HCT116 (cell line): ENCODE results near the gene TIPRL. TPM values are rescaled to one million over a fixed set of nuclear protein-coding genes. Genes with fewer than 3 reads are reported as not detected.

Experiments used
- ATAC-seq: fragments of 200-7000 bp; cut with Tn5 transposase; 2 replicates; pipeline ENCODE4 v1.9.1; 2020; ENCODE audit warnings: mild to moderate bottlenecking, moderate library complexity
- BruUV-seq: library from RNA; stranded (reverse); fragments of 400-500 nt; replicated peaks from 2 replicates; lab custom pipeline; 2021; lab: Mats Ljungman, UMichigan
- CTCF ChIA-PET: fragments of 300-600 bp; sonication (Branson Sonifier 250); formaldehyde crosslinking; loops from one replicate; lab custom pipeline; 2021; ENCODE audit warnings: antibody characterized with exemption; lab: Charles Lee
- POLR2A ChIA-PET: fragments of 300-600, 350-600 bp; sonication (Branson Sonifier 250); formaldehyde crosslinking; loops from one replicate; lab custom pipeline; 2021; ENCODE audit warnings: antibody characterized with exemption; lab: Charles Lee
- RAD21 ChIA-PET, 2 experiments: fragments of 300-600 bp; sonication (Branson Sonifier 250); formaldehyde crosslinking; loops; one replicate each; lab custom pipeline; 2023; ENCODE audit warnings: low total read pairs in 2 of 2; ENCODE audit not compliant: uncharacterized antibody in 2 of 2, unreplicated experiment in 2 of 2, low non-redundant PET in 1 of 2; lab: Charles Lee
- DNase-seq: peaks from one replicate; pipeline ENCODE4 v3.0.0-alpha.2; 2010; ENCODE audit warnings: low read depth, low spot score
- H2AFZ ChIP-seq: fragments of 200-600 bp; shearing (Covaris generic), sonication (generic); 2 replicates; pipeline ENCODE4 v1.6.1; 2017; ENCODE audit warnings: low read depth, mixed run types, mixed read lengths, antibody characterized with exemption, low read length; ENCODE audit not compliant: poor library complexity, severe bottlenecking
- H3K27ac ChIP-seq: 2 replicates; pipeline ENCODE4 v1.5.1; 2012; ENCODE audit warnings: low read depth, low read length
- H3K27me3 ChIP-seq: fragments of 200-600 bp; sonication (generic); 2 replicates; pipeline ENCODE4 v1.6.1; 2016; ENCODE audit warnings: mixed run types, low read length, mixed read lengths; ENCODE audit not compliant: insufficient read depth
- H3K36me3 ChIP-seq, 2 experiments: fragments of 200-500 bp in 1 of 2; fragments of 200-600 bp in 1 of 2; sonication (Bioruptor generic) in 1 of 2; sonication (generic) in 1 of 2; 2 replicates each; pipeline versions ENCODE4 v1.5.1 to v1.6.1; 2014 to 2016; ENCODE audit warnings: low read length in 2 of 2, inconsistent platforms in 1 of 2, mixed read lengths in 1 of 2, mixed run types in 1 of 2; ENCODE audit not compliant: insufficient read depth in 2 of 2, control insufficient read depth in 1 of 2
- H3K4me1 ChIP-seq, 2 experiments: fragments of 200-600 bp in 1 of 2; sonication (generic) in 1 of 2; 2 replicates each; pipeline versions ENCODE4 v1.5.1 to v1.6.1; 2012 to 2017; ENCODE audit warnings: low read length in 2 of 2, inconsistent platforms in 1 of 2, mild to moderate bottlenecking in 1 of 2, mixed read lengths in 1 of 2, mixed run types in 1 of 2, moderate library complexity in 1 of 2; ENCODE audit not compliant: insufficient read depth in 2 of 2, control insufficient read depth in 1 of 2
- H3K4me2 ChIP-seq: fragments of 200-600 bp; sonication (generic); 2 replicates; pipeline ENCODE4 v1.6.1; 2017; ENCODE audit warnings: mixed run types, low read length, mixed read lengths
- H3K4me3 ChIP-seq, 2 experiments: fragments of 200-600 bp in 1 of 2; sonication (generic) in 1 of 2; replicated peaks in 1 of 2; 2 replicates each; pipeline ENCODE4 v1.5.1; 2011 to 2016; ENCODE audit warnings: low read length in 2 of 2, control low read depth in 1 of 2, low read depth in 1 of 2, mild to moderate bottlenecking in 1 of 2, mixed read lengths in 1 of 2, mixed run types in 1 of 2
- H3K79me2 ChIP-seq: fragments of 200-600 bp; sonication (generic); 2 replicates; pipeline ENCODE4 v1.6.1; 2017; ENCODE audit warnings: mild to moderate bottlenecking, mixed run types, low read length, moderate library complexity, mixed read lengths; ENCODE audit not compliant: insufficient read depth
- H3K9ac ChIP-seq: fragments of 200-600 bp; sonication (generic); 2 replicates; pipeline ENCODE4 v1.6.1; 2016; ENCODE audit warnings: low read length, mixed read lengths
- H3K9me2 ChIP-seq: fragments of 200-600 bp; sonication (generic), shearing (Covaris generic); 2 replicates; pipeline ENCODE4 v1.6.1; 2017; ENCODE audit warnings: mixed run types, mild to moderate bottlenecking, moderate library complexity; ENCODE audit not compliant: insufficient read depth
- H3K9me3 ChIP-seq, 2 experiments: fragments of 200-500 bp in 1 of 2; fragments of 200-600 bp in 1 of 2; sonication (Bioruptor generic) in 1 of 2; sonication (generic) in 1 of 2; 2 replicates each; pipeline ENCODE4 v1.6.1; 2014 to 2017; ENCODE audit warnings: low read length in 2 of 2, mixed read lengths in 2 of 2, inconsistent platforms in 1 of 2, low read depth in 1 of 2, mild to moderate bottlenecking in 1 of 2, mixed run types in 1 of 2, moderate library complexity in 1 of 2; ENCODE audit not compliant: control insufficient read depth in 1 of 2, insufficient read depth in 1 of 2
- H4K20me1 ChIP-seq: fragments of 200-600 bp; sonication (generic), shearing (Covaris generic); 2 replicates; pipeline ENCODE4 v1.6.1; 2017; ENCODE audit warnings: mixed run types, mild to moderate bottlenecking, moderate library complexity; ENCODE audit not compliant: insufficient read depth
- CBX3 ChIP-seq: IDR thresholded peaks from 2 replicates; pipeline ENCODE4 v1.6.1; 2012; ENCODE audit warnings: low read depth
- EGR1 ChIP-seq: IDR thresholded peaks from 2 replicates; pipeline ENCODE4 v1.6.1; 2012; ENCODE audit warnings: low read depth
- FOSL1 ChIP-seq: IDR thresholded peaks from 2 replicates; pipeline ENCODE4 v1.6.1; 2012; ENCODE audit warnings: low read depth
- POLR2A ChIP-seq: IDR thresholded peaks from 2 replicates; pipeline ENCODE4 v1.7.0; 2011; ENCODE audit warnings: borderline replicate concordance; ENCODE audit not compliant: insufficient read depth, insufficient read length; ENCODE audit errors: extremely low read depth
- RAD21 ChIP-seq: IDR thresholded peaks from 2 replicates; pipeline ENCODE4 v1.6.1; 2012; ENCODE audit warnings: low read depth, mild to moderate bottlenecking
- SRF ChIP-seq: IDR thresholded peaks from 2 replicates; pipeline ENCODE4 v1.6.1; 2012; ENCODE audit warnings: low read depth
- TCF7L2 ChIP-seq: IDR thresholded peaks from 2 replicates; pipeline ENCODE4 v1.7.0; 2011; ENCODE audit warnings: borderline replicate concordance, inconsistent platforms; ENCODE audit not compliant: insufficient read depth, insufficient read length; ENCODE audit errors: extremely low read depth
- YY1 ChIP-seq: IDR thresholded peaks from 2 replicates; pipeline ENCODE4 v1.6.1; 2011; ENCODE audit warnings: low read length, low read depth, moderate library complexity, mild to moderate bottlenecking; ENCODE audit not compliant: insufficient replicate concordance; ENCODE audit errors: extremely low read depth
- intact Hi-C: fragments of 100-400 bp; cut with micrococcal nuclease; formaldehyde crosslinking; loops from 2 replicates; pipeline ENCODE4 v1.10.0; 2022
- total RNA-seq: library from RNA; stranded (reverse); gene quantifications from one replicate; pipeline ENCODE4 v1.2.1, GENCODE V29; 2021; ENCODE audit not compliant: unreplicated experiment
- TF ChIP-seq, protein P1 (sequence below): IDR thresholded peaks from 2 replicates; pipeline ENCODE4 v1.6.1; 2011; ENCODE audit warnings: mild to moderate bottlenecking, low read length, moderate library complexity; ENCODE audit not compliant: insufficient replicate concordance; ENCODE audit errors: extremely low read depth
- TF ChIP-seq, protein P2 (sequence below): IDR thresholded peaks from 2 replicates; pipeline ENCODE4 v1.6.1; 2012
- TF ChIP-seq, protein P3 (sequence below): IDR thresholded peaks from 2 replicates; pipeline ENCODE4 v1.6.1; 2012; ENCODE audit warnings: low read depth
- TF ChIP-seq, protein P4 (sequence below): IDR thresholded peaks from 2 replicates; pipeline ENCODE4 v1.6.1; 2012

Gene TIPRL
- total RNA-seq, 1 experiment from 2014 or later = 36.4 TPM

DNA sequence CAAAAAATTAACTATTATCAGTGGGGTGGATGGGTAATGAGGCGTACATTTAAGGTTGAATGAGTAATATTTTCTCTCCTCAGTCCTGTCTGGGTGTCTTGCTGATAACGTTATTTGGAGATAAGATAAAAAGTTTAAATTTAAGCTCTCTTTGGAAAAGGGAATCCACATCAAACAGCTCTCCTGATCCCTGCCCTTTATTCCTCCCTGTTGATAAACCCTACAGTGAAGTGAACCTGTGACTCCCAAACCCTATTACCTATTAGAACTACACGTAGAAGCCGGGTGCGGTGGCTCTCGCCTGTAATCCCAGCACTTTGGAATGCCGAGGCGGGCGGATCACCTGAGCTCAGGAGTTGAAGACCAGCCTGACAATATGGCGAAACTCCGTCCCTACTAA, 32.1 kb upstream of the TIPRL start:
- H3K4me2 ChIP-seq = no peak overlapping the region
- POLR2A ChIA-PET = no interaction called here

DNA sequence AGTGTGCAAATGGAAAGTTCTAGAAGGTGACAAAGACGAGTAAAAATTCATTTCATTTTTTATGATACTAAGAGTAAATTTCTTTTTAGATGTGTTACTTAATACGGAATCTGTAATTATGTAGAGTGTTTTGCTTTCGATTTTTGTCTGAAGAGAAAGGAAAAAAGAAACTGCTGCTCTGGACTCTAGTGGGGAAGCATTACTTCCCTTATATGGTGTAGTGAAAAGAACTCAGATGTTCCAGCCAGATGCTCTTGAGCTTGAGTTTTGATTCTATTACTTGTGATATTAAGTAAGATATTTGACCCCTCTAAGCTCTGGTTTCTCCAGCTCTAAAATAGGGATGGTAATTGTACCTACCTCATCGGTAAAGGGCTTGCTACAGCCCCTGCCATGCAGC, 29.8 kb upstream of the TIPRL start:
- Histone ChIP-seq H3K36me3 (no peaks in the 10 kb centered on the region), H3K27me3 (no peaks in the 10 kb centered on the region), H3K9me2 (no peaks in the 10 kb centered on the region), H3K4me3 (no peak overlapping the region), H3K9me3 (no peaks in the 10 kb centered on the region), H3K4me2 (no peak overlapping the region), H3K27ac (no peak overlapping the region), H4K20me1 (no peaks in the 10 kb centered on the region), H2AFZ (no peak overlapping the region), H3K9ac (no peak overlapping the region), H3K79me2 (no peaks in the 10 kb centered on the region), H3K4me1 (peaks cover 0 to 10% of the 10 kb centered on the region in 2 experiments; a peak in 2 of 4 replicates)
- DNase-seq (no peak), ATAC-seq (no peak)
- intact Hi-C loops = no loop called here
- ChIA-PET POLR2A (no interaction called here), RAD21 (no interaction called here), CTCF (no interaction called here)
- no peak for TF ChIP-seq EGR1
- no peak for TF ChIP-seq TCF7L2
- TF ChIP-seq SRF = no peak
- TF ChIP-seq, protein P1, sequence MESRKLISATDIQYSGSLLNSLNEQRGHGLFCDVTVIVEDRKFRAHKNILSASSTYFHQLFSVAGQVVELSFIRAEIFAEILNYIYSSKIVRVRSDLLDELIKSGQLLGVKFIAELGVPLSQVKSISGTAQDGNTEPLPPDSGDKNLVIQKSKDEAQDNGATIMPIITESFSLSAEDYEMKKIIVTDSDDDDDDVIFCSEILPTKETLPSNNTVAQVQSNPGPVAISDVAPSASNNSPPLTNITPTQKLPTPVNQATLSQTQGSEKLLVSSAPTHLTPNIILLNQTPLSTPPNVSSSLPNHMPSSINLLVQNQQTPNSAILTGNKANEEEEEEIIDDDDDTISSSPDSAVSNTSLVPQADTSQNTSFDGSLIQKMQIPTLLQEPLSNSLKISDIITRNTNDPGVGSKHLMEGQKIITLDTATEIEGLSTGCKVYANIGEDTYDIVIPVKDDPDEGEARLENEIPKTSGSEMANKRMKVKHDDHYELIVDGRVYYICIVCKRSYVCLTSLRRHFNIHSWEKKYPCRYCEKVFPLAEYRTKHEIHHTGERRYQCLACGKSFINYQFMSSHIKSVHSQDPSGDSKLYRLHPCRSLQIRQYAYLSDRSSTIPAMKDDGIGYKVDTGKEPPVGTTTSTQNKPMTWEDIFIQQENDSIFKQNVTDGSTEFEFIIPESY = no peak
- no peak for TF ChIP-seq YY1
- no peak for TF ChIP-seq POLR2A
- TF ChIP-seq, protein P2, sequence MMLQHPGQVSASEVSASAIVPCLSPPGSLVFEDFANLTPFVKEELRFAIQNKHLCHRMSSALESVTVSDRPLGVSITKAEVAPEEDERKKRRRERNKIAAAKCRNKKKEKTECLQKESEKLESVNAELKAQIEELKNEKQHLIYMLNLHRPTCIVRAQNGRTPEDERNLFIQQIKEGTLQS = no peak
- TF ChIP-seq, protein P3, sequence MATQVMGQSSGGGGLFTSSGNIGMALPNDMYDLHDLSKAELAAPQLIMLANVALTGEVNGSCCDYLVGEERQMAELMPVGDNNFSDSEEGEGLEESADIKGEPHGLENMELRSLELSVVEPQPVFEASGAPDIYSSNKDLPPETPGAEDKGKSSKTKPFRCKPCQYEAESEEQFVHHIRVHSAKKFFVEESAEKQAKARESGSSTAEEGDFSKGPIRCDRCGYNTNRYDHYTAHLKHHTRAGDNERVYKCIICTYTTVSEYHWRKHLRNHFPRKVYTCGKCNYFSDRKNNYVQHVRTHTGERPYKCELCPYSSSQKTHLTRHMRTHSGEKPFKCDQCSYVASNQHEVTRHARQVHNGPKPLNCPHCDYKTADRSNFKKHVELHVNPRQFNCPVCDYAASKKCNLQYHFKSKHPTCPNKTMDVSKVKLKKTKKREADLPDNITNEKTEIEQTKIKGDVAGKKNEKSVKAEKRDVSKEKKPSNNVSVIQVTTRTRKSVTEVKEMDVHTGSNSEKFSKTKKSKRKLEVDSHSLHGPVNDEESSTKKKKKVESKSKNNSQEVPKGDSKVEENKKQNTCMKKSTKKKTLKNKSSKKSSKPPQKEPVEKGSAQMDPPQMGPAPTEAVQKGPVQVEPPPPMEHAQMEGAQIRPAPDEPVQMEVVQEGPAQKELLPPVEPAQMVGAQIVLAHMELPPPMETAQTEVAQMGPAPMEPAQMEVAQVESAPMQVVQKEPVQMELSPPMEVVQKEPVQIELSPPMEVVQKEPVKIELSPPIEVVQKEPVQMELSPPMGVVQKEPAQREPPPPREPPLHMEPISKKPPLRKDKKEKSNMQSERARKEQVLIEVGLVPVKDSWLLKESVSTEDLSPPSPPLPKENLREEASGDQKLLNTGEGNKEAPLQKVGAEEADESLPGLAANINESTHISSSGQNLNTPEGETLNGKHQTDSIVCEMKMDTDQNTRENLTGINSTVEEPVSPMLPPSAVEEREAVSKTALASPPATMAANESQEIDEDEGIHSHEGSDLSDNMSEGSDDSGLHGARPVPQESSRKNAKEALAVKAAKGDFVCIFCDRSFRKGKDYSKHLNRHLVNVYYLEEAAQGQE = no peak
- TF ChIP-seq CBX3 = no peak
- no TSS peak for BruUV-seq

More for the DNA sequence above, 32.1 kb upstream of the TIPRL start:
- Histone ChIP-seq H3K27me3 (no peaks in the 10 kb centered on the region), H3K9ac (no peak overlapping the region), H3K9me2 (no peaks in the 10 kb centered on the region), H3K79me2 (no peaks in the 10 kb centered on the region), H2AFZ (peak overlapping the region; percentile 79), H3K27ac (no peak overlapping the region), H3K4me3 (no peak overlapping the region), H3K9me3 (no peaks in the 10 kb centered on the region), H4K20me1 (no peaks in the 10 kb centered on the region), H3K36me3 (no peaks in the 10 kb centered on the region), H3K4me1 (peaks cover 0 to 10% of the 10 kb centered on the region in 2 experiments; a peak in 2 of 4 replicates)
- ATAC-seq = no peak
- ChIA-PET RAD21 (no interaction called here), CTCF (interaction anchor here (1.4 kb wide), 1 partner anchor 8 kb away, joined by 4 read pairs; no protein-coding TSS in a partner anchor)
- BruUV-seq = no TSS peak
- no peak for DNase-seq
- intact Hi-C loops = no loop called here
- TF ChIP-seq, protein P4, sequence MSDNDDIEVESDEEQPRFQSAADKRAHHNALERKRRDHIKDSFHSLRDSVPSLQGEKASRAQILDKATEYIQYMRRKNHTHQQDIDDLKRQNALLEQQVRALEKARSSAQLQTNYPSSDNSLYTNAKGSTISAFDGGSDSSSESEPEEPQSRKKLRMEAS = no peak
- TF ChIP-seq RAD21 (no peak), EGR1 (no peak), FOSL1 (no peak)
